Measurements from ENCODE around the gene GPX2.

GPX2 gene

DNA sequence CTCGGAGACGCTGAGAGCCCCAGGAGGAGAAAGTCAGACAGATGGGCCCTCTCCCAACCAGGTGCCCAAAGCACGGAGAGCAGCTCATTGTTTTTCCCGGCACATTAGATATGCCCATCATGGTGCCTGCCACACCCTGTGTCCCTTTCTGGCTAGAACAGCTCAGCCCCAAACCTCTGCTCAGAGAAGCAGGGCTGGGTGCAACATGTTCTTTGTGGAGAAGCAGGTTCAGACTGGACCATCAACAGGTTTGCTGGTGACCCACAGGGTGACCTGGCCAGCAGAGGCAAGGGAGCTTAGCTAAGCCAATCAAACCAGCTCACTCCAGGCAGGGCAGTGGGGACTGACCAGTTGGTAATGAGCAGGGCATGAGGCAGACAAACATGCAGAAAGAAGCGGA is 16.2 kb upstream of the GPX2 start:
- DNase-seq, result no peak

DNA sequence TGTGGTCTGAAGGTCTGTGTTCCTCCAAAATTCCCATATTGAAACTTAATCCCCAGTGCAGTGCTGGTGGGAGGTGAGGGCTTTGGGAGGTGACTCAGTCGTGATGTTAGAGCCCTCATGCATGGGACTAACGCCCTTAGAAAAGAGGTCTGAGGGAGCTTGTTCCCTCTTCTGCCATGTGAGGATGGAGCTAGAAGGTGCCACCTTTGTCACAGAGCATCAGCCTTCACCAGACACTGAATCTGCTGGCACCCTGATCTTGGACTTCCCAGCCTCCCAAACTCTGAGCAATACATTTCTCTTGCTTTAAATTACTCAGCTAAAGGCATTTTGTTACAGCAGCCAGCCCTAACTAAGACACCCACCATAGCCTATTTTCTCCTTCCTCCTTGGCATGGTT is 15.7 kb upstream of the GPX2 start:
- DNase-seq, result no peak

DNA sequence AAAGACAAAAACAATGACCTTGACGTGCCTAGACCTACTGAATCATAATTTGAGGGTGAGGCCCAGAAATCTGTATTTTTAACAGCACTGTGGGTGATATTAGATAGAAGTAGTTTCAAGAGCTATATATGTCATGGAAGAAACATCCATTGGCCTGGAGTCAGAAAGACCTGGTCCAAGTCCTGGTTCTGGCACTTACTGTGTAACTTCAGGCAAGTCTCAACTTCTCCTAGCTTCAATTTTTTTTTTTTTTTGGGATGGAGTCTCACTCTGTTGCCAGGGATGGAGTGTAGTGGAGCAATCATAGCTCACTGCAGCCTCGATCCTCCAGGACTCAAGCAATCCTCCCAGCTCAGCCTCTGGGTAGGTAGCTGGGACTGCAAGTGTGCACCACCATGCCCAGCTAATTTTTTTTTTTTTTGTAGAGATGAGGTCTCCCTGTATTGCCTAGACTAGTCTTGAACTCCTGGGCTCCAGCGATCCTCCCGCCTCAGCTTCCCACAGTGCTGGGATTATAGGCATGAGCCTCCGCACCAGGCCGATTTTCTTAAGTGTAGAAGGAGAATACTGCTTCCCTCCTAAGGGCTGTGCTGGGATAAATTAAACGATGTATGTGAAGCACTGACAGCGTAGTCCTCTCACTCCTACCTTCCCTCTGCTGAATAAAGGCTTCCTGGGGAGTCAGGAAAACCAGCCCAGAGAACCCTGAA is 14.3 kb upstream of the GPX2 start:
- no peak for DNase-seq

DNA sequence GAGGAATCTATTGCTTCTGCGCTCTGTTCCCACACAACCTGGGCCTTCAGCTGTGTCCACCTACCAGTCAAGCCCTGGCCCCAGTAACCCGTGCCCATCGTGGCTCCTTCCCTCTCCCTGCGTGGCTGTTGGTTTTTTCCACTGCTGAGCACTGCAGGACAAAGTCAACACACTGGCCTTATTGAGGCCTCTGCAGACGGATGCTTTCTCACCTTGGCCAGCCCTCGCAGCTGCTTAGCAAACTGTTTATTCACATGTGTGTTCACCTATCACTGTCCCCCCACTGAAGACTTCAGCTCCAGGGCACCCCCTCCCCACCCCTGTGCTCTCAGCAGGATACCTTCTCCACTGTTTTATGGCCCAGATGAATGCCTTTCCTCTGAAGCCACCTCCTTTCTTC is 12.8 kb upstream of the GPX2 start:
- DNase-seq, result no peak

DNA sequence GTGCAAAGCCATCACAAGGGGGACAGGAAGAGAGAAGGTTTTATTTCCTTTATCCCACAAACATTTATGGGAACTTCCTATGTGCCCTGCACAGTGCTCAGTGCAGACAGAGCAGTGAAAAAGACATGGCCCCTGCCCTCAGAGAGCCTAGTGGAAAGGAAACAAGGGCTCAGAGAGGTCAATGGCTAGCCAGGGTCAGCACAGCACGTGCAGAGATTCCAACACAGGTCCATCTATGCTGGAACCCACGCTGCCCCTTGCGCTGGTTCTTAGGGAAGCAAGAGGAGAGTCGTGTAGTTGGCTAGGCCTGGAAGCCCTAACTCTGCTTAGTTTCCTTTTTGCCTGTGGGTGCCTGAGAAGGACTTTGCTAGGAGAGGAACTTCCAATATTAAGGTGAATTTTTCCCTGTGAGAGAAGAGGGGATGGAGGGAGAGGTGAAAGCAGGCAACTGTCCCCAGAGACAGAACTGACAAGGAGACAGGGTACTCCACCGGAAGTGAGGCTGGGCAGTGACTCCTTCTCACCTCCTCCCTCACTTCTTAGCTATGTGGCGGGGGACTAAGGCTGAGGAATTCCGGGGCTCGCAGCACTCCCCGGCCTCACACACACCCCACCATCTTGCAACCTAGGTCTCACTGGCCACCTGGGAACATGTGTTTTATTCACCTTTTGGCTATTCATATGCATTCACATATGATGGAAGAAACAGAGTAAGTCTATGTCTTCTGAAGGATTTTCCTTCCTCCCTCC is 12.1 kb upstream of the GPX2 start:
- no peak for DNase-seq

DNA sequence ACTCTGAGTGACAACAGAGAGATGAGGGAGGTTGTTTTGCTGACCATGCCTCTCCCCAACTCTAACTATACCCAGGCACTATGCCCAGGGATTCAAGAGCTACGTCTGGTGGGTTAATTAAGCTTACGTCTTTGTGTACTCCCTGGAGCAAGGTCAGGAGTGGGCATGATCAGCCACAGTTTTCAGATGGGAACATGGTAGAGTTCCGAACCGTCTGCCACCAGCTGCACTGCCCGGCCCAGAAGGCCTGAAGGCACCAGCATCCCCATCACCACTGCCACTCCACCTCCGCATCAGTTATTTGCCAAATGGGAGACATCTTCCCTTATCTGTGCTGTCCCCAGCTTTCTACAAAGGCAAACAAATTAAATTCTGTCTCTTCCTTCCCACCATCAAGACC is 11.1 kb upstream of the GPX2 start:
- DNase-seq, result no peak

DNA sequence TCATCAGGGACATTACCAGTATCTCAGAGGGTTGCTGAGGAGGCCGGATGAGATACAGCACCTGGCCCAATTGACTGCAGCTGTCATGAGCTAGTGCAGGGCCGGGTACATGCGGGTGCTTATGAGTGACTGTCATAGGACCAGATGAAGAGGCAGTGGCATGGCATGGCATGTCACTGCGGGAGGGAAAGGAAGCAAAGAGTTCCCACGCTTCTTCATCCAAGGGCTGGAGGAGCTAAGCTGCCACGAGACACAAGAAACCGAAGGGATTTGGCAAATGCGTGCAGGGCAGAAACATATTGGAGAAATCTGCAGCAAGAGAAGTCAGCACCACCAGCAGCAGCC is 10.7 kb upstream of the GPX2 start:
- DNase-seq, result no peak

DNA sequence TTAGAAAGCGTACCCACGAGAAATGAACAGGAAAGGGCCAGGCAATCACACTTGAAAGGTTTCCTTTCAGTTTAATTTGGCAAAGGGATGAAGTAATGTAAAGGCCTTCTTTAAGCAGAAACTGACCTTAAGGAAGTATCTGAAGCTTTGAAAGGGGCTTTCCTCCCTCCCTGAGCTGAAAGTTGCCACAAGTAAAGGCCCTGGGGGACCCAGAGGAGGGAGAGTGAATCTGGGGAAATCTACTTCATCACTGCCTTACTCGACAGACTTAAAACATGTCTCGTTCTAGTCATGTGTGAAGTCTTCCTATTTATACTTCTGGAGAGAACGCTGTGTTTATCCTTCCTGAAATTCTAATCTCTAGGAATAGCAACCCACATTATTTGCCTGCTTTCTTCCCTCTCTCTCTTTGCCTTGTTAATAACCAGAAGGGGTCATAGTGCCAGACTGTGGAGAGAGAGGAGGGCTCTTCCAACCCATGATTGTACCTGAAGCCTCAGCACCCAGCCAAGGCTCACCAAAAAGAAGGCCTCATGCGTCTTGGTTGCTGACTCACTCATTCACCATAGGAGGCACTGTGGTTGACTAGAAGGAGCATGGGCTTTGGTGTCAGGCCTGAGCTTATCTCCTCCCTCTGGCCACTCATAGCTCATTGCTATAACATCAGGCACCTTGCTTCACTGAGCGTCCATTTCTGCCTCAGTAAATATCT is 10.2 kb upstream of the GPX2 start:
- no peak for DNase-seq

DNA sequence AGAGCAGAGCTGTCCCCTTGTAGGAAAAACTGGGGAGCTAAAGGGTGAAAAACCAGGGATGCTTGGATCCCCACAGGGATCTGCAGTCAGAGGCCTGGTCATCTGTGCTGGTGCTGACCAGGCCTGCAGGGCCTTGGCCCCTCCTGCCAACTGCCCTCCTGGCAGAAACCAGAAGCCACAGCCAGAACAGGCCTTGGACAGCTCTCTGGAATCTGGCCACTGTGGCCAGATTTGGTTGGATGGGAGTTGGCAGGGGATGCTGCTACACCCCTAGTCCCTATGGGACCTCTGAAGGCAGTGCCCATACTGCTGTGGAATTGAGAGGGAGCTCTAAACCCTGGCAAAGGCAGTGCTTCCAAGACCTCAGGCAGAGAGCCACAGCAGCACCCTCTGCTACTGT is 9.2 kb upstream of the GPX2 start:
- no peak for DNase-seq

DNA sequence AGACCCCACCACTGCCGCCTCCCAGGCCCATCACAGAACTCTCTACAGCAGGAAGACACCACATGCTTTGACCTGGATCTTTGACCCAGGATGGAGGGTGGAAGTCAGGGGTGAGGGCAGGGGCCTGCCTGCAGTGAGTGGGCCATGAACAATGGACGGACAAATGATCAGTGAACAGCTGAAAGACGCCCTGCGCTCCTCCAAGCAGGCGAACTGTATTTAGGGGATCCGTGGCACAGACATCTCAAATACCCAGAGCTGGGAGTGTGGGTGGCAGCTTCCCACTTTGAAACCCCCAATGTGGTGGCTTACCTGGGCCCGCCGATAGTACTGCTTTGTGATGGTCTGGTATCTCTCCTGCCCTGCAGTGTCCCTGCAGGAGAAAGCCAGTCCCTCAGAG is 8.7 kb upstream of the GPX2 start:
- DNase-seq, result no peak

DNA sequence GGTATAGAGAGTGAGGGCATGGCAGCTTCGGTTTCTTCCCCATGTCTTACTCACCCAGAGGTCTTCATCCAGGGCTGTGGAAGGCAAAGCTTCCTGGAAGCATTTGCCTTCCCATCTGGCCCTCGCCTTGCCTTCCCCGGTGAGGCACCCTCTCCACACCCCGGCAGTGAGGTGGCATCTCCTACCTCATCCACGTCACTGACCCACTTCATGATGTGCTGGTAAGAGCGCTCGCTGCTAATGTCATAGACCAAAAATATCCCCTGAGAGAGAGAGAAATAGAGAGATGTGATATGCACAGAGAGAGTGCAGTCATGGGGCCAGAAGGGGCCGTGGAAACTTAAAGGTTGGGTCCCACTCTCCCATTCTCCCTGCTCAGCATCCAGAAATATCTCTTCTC is 8.3 kb upstream of the GPX2 start:
- DNase-seq, result no peak

DNA sequence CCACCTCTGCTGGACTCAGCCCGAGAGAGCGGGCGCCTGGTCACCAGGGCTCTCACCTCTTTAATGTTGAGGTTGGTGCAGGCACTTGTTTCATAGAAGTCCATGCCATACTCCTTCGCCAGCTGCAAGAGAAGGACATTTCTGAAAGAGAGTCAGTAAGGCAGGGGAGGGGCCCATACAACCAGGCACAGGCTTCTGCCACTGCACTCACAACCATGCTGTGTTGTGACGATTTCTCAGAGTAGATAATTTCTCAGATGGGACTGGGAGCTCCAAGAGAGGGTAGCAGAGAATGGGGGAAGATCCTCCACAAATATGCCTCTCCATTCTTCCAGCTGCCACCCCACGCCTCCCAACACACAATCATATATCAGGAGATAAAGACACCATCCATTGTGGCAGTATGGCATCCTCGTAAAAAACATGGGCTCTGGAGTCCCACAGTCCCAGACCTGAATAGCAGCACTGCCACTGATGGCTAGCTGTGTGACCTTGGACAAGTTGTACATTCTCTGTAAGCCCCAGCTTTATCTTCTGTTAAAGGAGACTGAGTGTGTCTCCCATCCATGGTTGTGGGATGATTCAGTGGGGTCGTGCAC is 6.2 kb upstream of the GPX2 start:
- DNase-seq, result no peak

DNA sequence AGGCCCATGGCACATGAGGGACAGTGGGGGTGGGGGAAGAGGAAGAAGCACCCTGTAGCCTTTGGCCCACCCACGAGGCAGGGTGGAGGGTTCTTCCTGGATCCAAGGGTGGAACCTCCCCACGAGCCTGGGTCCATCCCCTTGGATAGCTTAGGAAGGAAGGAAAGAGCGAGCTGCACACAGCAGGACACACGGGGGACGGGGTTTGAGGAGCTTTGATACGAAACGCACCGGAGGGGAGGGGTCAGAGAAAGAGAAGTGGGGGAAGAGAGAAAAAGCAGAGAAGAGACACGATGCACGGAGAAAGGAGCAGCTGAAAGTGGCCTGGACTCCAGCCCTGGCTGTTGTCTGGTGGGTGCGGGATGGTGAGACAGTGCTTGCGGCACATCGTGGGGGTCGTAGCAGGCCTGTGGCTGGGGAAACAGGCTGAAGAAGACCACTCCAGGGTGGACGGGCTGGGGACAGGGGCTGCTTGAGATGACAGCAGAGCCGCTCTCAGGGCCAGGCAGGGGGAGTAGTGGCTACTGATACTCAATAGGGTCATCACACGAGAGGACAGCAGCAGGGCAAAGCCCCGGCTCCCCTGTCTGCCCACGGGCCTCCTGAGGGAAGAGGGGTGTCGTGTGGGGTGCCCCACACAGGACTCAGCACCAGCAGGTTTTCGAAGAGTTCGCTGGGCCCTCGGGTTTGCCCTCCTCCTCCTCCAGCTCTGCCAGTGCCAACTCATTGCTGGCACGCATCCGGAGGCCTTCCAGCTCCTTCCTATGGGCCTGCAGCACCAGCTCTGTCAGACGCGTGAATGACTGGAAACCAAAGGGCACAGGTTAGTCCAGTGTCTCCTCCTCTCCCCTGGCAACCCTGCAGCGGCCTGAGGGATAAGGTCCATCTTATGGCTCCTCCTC is 5.4 kb upstream of the GPX2 start:
- no peak for DNase-seq

DNA sequence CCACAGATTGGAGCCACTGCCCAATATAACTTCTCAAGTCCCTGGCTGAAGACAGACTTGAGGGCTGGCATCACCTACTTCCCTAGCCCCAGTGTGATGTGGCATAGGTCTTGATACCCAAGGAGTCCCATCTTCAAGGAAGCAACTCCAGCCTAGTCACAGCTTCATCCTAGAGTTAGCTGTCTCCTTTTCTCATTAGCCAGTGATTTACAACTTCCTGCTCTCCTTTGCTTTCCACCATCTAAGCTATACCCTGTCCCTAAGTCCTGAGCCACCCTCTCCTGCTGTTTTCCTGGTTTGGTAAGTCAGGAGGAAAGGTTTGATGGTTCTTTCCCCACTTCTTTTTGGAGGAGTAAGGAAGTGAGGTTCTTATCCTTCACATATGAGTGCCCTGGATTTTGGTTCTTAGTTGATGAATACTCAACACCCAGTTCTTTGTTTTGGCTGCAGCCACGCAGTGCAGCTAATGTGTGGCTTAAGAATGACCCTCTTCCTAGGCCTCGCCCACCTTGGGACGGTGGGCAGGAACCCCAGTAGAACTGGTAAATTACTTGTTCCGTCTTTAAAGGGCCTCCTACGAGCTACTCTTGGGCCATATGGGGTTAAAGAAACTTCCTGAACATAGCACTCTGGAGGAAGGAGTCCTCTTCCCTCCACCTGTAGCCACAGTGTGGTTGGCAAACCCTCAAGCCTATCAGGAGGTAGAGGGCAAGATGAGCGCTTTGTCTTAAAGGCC is 3.9 kb upstream of the GPX2 start:
- no peak for DNase-seq

DNA sequence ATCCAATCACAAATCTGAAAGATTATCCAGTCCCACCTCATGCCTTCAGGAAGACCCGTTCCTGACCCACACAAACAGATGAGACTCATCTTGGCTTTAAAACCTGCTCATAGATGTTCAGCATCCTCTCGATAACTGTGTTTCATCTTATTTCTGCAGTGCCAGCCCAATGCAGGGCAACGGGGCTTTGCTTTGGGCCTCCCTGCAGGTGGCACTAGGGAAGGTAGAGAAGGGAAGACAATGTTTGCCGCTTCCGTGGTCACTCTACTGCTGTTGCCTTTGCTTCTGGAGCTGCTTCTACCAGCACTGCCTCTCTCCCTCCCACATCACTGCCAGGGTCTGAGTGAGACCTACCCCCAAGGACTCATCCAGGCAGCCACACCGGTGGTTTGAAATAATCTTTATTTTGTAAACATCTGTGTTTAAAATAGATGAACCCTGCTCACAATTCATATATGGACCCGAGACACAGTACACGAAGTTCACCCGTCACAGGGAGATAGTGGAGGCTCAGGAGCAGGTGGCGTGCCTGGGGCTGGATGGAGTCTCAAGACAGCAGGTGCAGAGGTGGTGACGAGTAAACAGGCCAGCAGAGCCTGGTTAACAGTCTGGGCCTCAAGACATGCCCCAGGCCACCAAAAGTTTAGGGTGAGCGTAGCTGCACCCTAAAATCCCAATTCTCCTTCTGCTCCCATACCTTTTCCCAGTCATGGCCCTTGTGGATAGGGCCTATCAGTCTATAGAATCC is 3.1 kb upstream of the GPX2 start:
- no peak for DNase-seq

DNA sequence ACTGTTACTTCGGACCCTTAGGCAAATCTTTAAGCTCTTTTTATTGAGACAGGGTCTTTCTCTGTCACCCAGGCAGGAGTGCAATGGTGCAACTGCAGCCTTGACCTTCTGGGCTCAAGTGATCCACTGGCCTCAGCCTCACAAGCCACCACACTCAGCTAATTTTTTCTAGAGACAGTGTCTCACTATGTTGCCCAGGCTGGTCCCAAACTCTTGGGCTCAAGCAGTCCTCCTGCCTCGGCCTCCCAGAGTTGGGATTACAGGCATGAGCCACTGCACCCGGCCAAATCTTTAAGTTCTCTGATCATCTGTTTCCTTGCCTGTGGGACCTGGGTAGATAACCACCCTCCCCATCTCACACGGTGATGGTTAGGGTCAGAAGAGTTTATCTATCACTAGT is 2.3 kb upstream of the GPX2 start:
- no peak for DNase-seq

DNA sequence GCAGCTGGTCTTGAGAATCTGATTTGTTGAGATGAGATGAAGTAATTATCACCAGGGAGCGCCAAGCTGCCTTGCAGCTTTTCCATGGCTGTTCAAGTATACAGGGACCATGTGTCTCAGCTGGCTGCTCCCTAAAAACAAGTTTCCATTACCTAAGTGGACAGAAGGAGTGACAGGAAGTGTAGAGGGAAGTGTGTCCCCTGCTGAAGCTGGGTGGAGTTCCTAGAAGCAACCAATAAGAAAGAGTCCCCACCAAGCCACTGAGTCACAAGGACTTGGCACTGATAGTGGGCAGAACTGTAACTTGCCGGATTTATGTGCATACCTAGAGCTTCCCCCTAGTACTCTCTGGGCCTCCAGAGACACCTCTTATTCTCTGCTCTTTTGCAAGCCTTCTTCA is 1.5 kb upstream of the GPX2 start:
- DNase-seq, result no peak

DNA sequence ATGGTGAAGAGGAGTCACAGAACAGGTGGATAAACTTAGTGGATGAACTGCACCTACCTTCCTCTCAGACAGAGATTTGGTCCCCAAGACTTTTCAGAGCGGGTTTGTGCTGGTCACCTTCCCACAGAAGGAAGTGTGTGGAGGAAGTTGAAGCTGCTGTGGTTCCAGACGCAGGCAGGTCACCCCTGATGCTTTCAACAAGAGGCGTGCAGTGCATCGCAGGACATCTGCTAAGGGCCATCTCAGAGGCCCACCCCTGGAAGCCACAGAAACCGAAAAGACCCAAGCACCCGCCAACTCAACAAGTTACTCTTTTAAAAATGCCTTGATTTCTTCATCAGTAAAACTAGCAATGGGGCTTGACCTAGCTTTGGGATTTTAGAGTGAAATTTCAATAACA is 1.0 kb upstream of the GPX2 start:
- DNase-seq, result peak; percentile 7

DNA sequence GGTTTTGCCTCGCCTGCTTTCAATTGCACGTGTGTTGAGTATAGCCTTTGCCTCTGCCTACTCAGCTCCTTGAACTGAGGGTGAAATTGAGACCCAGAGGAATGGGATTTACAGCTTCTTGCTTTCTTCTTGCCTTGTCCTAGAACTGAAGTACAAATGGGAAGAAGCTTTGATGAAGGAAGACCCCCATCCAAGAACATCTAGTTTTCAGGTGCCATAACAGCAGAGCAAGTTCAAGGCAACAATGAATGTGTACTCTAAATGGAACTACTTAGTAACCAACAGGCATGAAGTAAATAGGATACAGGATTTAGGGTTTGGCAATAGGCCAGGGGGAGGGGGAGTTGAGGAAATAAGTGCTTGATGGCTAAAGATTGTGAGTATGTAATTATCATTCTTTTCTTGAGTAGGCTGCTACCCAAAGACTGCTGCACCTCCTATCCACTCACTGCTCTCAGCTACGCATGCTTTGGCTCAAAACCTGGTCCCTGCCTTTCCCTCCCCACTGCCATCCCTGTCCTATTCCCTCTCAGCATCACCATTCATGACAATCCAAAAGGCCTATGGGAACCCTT is 2.1 kb downstream of the GPX2 start:
- DNase-seq, result no peak

DNA sequence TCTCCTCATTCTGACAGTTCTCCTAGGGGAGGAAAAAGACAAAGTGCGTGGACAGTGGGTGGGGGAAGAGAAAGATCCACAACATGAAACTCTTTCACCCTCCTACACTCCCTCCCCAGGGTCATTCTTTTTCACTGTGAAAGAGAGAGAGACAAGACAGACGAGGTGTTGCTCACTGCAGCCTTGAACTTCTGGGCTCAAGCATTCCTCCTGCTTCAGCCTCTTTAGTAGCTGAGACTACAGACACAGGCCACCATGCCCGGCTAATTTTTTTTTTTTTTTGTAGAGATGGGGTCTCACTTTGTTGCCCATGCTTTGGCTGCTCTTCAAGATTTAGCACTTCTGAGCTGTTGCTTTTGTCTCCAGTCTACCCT is 2.7 kb downstream of the GPX2 start:
- DNase-seq, result no peak

Measured in MV-4-11 (cell line).